GM12891 (cell line): Measurements from ENCODE around the gene KCTD14.

Source experiments
- PAX5 ChIP-seq: IDR thresholded peaks from 2 replicates; pipeline ENCODE4 v1.6.1; 2011; ENCODE audit warnings: low read length, moderate library complexity, mild to moderate bottlenecking; ENCODE audit not compliant: insufficient read depth, severe bottlenecking
- POLR2A ChIP-seq: IDR thresholded peaks from 2 replicates; pipeline ENCODE4 v1.6.1; 2011; ENCODE audit warnings: low read depth, low read length, control low read depth
- POLR2AphosphoS5 ChIP-seq: IDR thresholded peaks from 2 replicates; pipeline ENCODE4 v1.6.1; 2011; ENCODE audit warnings: low read depth, low read length, control low read depth
- POU2F2 ChIP-seq: IDR thresholded peaks from 2 replicates; pipeline ENCODE4 v1.6.1; 2011; ENCODE audit warnings: low read depth, mild to moderate bottlenecking, control low read depth, low read length, moderate library complexity
- SPI1 ChIP-seq: IDR thresholded peaks from 2 replicates; pipeline ENCODE4 v1.6.1; 2011; ENCODE audit warnings: low read depth, low read length, control low read depth
- TAF1 ChIP-seq: IDR thresholded peaks from 2 replicates; pipeline ENCODE4 v1.6.1; 2011; ENCODE audit warnings: low read depth, low read length, control low read depth

- TF ChIP-seq POLR2A, result no peak
- TF ChIP-seq POU2F2, result no peak
- no peak for TF ChIP-seq TAF1
- no peak for TF ChIP-seq SPI1
- TF ChIP-seq POLR2AphosphoS5, result no peak
- TF ChIP-seq PAX5, result no peak
These were observed 14.0 kb downstream of the KCTD14 start for GRCh38 chr11:78009062-78009461.
